ENCODE data around the gene TTLL5. TPM values are rescaled to one million over a fixed set of nuclear protein-coding genes. Genes with fewer than 3 reads are reported as not detected.
A peak's percentile ranks its signal among the peaks of the same experiment; 100 is the strongest.

Gene TTLL5
- polyA plus RNA-seq, 1 of the 3 experiments (the other 2 are of a cell fraction) = 9.6 TPM

DNA sequence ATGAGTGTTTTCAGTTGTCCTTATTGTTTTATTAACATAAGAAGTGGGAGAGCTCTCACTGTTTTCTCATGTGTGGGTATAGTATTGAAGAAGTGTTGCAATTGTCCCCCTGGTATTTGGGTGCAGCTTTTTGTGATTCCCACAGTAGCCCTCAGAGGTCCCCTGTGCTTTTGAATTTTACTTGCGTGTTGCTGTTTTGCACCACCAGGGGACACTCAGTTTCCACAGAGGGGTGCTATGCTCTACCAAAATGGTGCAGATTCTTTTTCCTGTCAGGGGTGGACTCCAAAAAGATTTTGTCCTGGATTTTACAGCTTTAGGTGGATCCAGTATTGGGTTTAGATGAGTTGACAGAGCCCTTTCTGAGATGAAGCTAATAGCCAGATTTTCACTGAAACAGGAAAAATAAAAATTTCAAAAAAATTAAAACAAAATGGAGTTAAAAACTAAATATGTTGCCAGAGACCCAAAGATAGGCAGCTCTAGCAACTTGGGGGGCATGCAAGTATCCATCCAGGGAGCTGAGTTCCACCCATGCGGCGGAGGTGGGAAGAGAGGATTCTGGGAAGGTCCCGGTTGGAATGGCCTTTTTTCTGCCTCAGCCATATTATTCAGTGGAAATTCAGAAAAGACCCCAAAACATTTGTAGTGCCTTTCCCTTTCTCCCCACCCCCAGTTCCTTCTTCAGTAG is 50.2 kb downstream of the TTLL5 start:
- Histone ChIP-seq H3K79me2 (ENCODE audit: insufficient read depth) (no peaks in the 10 kb centered on the region), H3K9ac (peak overlapping the region; percentile 0; the same call in 1 of the 2 replicates), H3K36me3 (replicated peaks in 1 of 2; ENCODE audit: control insufficient read depth in 1 of 2, insufficient read depth in 2 of 2, low read length in 1 of 2) (peaks cover 3 to 17% of the 10 kb centered on the region in 2 experiments), H3K4me3 (ENCODE audit: low read depth in 2 of 2, low read length in 1 of 2) (peak overlapping the region in 1 of 2 experiments; percentile 18; a peak in 1 of 4 replicates), H3K9me2 (no peaks in the 10 kb centered on the region), H3K27ac (ENCODE audit: low read depth in 2 of 2, low read length in 1 of 2) (peak overlapping the region; percentile 70 to 73; a peak in 3 of 4 replicates), H3K27me3 (ENCODE audit: insufficient read depth) (no peaks in the 10 kb centered on the region), H3K4me2 (peak overlapping the region; percentile 23), H4K20me1 (ENCODE audit: insufficient read depth) (no peaks in the 10 kb centered on the region), H3K9me3 (no peaks in the 10 kb centered on the region), H2AFZ (ENCODE audit: low read depth) (no peak overlapping the region), H3F3A (replicated peaks; ENCODE audit: insufficient read depth) (peaks cover 14% of the 10 kb centered on the region), H3K4me1 (ENCODE audit: control insufficient read depth in 1 of 2, insufficient read depth in 2 of 2, low read depth in 1 of 2, low read length in 1 of 2) (peaks cover 6 to 11% of the 10 kb centered on the region in 2 experiments; a peak in 3 of 4 replicates)
- 97% methylated on average over 3 of the region's 4 CpGs for WGBS (ENCODE audit: low lambda C conversion rate)
- DNase-seq = peak; percentile 34
- CTCF ChIA-PET = interaction anchor here (0.6 to 8.4 kb wide), 33 partner anchors 9 to 473 kb away, joined by 3 to 270 read pairs (median 4); partner anchors contain the start of genes IFT43 and TGFB3
- POLR2A ChIA-PET = no interaction called here
- TF ChIP-seq, protein P1, sequence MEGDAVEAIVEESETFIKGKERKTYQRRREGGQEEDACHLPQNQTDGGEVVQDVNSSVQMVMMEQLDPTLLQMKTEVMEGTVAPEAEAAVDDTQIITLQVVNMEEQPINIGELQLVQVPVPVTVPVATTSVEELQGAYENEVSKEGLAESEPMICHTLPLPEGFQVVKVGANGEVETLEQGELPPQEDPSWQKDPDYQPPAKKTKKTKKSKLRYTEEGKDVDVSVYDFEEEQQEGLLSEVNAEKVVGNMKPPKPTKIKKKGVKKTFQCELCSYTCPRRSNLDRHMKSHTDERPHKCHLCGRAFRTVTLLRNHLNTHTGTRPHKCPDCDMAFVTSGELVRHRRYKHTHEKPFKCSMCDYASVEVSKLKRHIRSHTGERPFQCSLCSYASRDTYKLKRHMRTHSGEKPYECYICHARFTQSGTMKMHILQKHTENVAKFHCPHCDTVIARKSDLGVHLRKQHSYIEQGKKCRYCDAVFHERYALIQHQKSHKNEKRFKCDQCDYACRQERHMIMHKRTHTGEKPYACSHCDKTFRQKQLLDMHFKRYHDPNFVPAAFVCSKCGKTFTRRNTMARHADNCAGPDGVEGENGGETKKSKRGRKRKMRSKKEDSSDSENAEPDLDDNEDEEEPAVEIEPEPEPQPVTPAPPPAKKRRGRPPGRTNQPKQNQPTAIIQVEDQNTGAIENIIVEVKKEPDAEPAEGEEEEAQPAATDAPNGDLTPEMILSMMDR (IDR thresholded peaks at IDR 0.05) = peak; percentile 97
- no peak for TF ChIP-seq POLR2AphosphoS5 (IDR thresholded peaks at IDR 0.05; ENCODE audit: low read depth, low read length)
- 0 out of 2 replicates have a peak, but pooled peaks have one; percentile 1 for TF ChIP-seq NRF1 (IDR thresholded peaks at IDR 0.05; ENCODE audit: low read depth, low read length)
- TF ChIP-seq, protein P2, sequence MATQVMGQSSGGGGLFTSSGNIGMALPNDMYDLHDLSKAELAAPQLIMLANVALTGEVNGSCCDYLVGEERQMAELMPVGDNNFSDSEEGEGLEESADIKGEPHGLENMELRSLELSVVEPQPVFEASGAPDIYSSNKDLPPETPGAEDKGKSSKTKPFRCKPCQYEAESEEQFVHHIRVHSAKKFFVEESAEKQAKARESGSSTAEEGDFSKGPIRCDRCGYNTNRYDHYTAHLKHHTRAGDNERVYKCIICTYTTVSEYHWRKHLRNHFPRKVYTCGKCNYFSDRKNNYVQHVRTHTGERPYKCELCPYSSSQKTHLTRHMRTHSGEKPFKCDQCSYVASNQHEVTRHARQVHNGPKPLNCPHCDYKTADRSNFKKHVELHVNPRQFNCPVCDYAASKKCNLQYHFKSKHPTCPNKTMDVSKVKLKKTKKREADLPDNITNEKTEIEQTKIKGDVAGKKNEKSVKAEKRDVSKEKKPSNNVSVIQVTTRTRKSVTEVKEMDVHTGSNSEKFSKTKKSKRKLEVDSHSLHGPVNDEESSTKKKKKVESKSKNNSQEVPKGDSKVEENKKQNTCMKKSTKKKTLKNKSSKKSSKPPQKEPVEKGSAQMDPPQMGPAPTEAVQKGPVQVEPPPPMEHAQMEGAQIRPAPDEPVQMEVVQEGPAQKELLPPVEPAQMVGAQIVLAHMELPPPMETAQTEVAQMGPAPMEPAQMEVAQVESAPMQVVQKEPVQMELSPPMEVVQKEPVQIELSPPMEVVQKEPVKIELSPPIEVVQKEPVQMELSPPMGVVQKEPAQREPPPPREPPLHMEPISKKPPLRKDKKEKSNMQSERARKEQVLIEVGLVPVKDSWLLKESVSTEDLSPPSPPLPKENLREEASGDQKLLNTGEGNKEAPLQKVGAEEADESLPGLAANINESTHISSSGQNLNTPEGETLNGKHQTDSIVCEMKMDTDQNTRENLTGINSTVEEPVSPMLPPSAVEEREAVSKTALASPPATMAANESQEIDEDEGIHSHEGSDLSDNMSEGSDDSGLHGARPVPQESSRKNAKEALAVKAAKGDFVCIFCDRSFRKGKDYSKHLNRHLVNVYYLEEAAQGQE (IDR thresholded peaks at IDR 0.05; ENCODE audit: low read depth, low read length) = no peak
- no peak for TF ChIP-seq SIN3A (IDR thresholded peaks at IDR 0.05; ENCODE audit: borderline replicate concordance, low read depth, low read length)
- peak; percentile 94 for TF ChIP-seq SMC3 (IDR thresholded peaks at IDR 0.05; ENCODE audit: low read depth, low read length)
- TF ChIP-seq FOSL2 (IDR thresholded peaks at IDR 0.05; ENCODE audit: borderline replicate concordance, low read depth) = no peak
- no peak for TF ChIP-seq NFIC (IDR thresholded peaks at IDR 0.05; ENCODE audit: borderline replicate concordance)
- TF ChIP-seq RFX5 (IDR thresholded peaks at IDR 0.05; ENCODE audit: low read length) = no peak
- 0 out of 2 replicates have a peak, but pooled peaks have one; percentile 22 for TF ChIP-seq YY1 (IDR thresholded peaks at IDR 0.05; ENCODE audit: low read depth)
- TF ChIP-seq JUND (IDR thresholded peaks at IDR 0.05) = no peak
- TF ChIP-seq MAX (IDR thresholded peaks at IDR 0.05; ENCODE audit: low read depth) = peak; percentile 5; the same call in 1 of the 2 replicates
- TF ChIP-seq RAD21 (IDR thresholded peaks at IDR 0.05; ENCODE audit: low read length) = peak; percentile 84
- TF ChIP-seq USF1 (IDR thresholded peaks at IDR 0.05; ENCODE audit: borderline replicate concordance, low read depth) = no peak
- no peak for TF ChIP-seq RCOR1 (IDR thresholded peaks at IDR 0.05; ENCODE audit: low read length)

Measured in SK-N-SH (cell line).